SHP77 (cell line): ENCODE data around the gene PITX1.

ENCODE experiments used
- DNase-seq, 2 experiments: peaks; one replicate each; lab custom pipeline; 2025; lab: John Stamatoyannopoulos, UW

The PITX1 gene

DNA sequence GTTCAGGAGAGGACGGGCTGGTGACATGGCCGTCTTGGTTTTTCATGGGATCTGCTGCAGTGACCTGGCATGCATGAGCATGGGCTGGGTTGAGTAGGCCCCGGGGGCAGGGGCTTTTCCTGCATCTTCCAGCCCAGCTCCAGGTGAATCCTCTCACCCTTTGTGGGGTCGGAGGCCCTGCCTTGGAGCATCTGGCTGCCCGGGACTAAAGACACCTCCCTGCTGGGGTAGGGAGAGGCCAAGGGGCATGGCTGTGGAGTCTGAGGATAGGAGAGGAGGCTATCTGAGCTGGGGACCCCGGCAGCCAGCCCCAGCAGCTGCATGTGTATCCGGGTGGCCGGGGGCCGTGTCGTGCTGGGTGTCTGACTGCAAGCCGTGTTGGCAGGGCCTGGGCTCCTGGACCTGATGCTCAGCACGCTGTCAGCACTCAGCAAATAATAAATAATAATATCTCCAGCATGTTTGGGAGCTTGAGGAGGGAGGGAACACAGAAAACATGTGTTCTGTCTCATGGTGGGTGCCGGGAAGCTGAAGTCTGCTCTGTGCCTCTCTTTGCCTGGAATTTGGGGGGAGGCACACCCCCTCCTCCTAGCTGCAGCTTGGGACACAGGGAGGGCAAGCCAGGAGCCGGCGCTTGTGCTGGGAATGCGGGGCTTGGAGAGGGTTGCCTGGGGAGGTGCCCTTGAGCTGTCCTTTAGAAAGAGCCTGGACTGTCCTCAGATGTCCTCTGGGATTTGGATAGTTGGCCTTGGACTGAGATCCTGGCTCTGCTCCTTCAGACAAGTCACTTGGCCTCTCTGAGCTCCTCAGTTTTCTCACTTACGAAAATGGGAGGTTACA, 28.4 kb upstream of the PITX1 start:
- DNase-seq, result no peak

DNA sequence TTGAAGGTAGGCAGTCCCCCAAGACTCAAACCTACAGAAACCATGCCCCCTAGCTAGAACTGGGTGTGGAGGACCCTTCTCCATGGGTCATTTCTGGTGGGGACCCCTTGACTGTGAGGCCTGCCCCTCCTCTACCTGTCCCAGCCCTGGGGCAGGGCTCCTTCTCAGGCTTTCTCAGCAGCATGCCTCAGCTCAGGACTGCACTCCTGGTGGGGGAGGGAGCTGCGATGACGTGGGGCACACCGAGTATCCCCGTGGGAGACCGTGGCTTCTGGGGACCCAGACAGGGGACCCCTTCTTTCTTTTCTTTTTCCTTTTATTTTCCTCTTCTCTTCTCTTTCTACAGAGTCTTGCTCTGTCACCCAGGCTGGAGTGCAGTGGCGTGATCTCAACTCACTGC, 27.0 kb upstream of the PITX1 start:
- no peak for DNase-seq

DNA sequence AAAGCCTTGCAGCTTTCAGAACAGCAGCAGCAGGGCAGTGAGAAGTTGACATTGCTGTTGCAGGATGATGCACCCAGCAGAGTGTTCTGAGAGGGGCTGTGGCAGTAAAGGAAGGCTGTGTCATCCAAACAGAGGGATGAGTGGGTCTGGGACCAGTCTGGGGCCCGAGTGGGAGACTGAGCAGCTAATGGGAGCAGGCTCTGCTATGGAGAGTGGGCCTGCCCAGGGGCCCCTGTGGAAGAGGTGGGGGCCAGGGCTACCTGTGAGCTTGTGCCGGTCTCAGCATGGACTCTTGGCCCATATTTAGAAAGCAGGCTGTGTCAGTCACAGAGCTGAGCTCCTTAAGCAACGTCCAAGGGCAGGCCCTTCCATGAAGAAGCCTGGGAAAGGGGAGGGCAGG, 26.0 kb upstream of the PITX1 start:
- DNase-seq, result no peak

DNA sequence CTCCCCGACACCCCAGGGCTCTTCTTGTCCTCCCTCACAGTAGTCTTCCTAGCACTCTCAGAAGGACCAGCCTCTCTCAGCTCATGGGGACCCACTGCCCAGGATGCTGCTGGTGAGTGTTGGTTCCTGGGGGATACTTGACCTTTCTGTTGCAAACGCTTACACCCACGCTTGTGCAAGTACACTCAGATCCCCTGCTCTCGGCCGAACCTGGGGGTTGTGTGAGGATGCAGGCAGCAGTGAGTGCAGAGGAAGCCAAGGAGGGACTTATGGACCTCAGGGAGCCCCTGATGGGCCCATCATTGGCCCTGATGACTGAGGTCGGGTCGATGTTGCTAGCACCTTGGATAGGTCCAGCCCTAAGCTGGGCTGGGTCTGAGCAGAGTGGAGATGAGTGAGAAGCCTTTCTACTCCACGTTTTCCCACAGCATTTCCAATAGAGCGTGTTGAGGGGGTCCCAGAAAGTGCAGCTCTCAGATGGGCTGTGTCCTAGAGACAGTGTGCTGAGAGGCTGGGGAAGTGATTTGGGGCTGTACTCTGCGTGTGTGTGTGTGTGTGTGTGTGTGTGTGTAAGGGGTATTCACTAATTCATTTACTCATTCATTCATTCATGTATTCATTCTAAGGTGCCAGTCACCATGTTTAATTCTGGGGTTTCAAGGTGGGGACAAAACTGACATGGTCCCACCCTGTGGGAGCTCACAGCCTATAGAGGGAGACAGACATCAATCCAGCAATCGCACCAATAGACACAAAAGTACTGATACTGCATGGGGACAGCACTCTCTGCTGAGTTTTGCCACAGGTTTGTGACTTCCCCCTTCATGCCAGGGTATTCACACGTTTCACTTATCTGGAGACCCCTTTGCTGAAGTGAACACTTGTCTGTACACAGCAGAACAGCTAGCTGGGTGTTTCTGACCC, 25.2 kb upstream of the PITX1 start:
- no peak for DNase-seq

DNA sequence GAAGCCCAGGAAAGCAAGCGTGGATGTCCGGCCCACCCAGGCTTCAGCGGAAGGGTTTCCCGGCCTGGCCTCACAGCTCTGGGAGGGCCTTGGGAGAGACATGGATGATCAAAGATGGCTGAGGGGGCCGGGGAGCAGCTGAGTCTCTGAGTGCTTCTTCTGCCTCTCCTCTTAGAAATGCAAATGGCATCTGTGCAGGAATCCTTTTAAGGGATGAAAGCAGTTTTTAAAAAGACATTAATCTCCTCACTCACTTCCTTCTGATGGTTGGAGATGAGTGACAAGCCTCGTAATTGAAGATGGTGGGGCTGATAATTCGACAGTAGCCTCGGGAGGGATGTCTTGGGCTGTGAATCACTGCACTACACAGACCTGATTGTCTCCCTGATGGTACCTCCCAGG, 24.3 kb upstream of the PITX1 start:
- no peak for DNase-seq

DNA sequence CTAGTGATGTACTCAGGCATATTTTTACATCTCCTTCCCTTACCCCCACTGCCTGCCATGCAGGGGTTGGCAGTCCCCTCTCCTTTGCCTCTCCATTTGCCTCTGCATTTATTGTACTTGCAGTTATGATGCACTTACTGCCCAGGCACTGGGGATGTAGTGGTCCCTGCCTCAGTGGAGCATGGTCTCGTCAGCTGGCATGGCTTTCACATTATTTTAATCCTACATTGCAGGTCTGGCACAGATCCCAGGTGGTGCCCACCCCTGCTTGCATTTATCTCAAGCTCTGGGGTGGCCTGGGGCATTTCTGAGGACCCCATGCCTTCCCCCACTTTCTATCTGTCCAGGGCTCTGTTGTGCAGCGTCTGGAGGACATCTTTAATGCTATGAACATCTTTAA, 23.2 kb upstream of the PITX1 start:
- no peak for DNase-seq

DNA sequence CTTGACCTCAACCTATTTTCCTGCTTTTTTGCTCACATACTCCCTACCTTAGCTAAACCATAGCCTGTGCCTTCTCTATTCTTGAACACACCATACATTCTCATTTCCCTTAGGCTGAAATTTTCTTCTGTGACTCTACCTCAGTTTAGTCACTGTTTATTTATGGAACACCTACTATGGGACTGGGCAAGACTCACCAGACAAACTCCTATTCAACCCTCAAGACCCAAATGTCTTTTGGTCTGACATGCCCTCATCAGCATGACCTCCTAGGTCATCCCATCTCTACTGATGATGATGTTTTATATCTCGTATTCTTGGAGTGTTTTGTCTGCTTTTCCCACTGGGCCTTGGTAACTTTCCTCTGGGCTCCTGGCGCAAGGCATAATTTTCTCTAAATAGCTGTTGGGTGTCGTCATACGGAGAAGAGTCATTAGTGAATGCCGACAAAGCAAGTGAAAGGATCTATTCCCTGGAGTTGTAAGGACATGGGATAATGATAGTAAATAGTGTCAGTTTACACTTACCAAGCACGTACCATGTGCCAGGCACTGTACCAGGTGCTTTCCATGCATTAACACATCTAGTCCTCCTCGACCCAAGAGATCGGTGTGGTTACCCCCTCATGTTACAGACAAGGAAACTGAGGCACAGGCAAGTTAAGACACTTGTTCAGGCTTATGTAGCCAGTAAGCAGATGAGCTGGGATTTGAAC, 22.4 kb upstream of the PITX1 start:
- no peak for DNase-seq

DNA sequence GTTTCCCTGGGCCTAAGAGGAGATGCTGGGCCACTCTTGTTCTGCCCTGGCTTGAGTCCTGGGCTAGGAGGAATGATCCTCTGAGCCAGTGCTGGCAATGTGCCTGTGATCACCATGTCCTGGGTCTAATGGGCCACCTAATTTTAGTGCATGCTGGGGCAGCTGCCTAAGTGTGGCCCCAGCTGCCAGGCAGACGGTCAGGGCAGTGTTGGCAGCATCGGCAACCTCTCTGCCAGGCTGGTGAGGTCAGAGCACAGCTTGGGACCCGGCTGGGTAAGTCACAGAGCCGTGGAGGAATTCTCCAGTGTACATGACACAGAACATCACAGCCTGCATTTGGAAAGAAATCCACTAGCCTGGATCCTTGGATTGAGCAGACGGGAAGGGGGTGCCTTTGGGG, 21.4 kb upstream of the PITX1 start:
- DNase-seq, result peak in 1 of 2 experiments; percentile 41

DNA sequence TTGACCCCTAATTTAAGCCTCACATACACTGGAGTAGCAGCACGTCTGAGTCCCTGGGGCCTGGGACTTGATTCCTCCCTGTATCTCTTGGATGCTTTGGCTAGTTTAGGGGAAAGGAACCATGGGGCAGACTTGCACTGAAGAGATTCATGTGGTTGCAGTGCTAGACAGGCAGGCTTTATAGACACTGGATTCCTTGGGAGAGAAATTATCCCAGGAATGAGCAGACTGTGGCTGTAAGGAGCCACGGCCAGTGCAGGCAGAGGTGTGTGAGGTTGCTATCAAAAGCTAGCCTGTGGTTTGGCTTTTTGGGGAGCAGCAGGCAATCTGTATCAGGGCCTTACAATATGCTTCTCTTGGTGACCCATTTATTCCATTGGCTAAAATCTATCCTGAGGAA, 20.5 kb upstream of the PITX1 start:
- no peak for DNase-seq

DNA sequence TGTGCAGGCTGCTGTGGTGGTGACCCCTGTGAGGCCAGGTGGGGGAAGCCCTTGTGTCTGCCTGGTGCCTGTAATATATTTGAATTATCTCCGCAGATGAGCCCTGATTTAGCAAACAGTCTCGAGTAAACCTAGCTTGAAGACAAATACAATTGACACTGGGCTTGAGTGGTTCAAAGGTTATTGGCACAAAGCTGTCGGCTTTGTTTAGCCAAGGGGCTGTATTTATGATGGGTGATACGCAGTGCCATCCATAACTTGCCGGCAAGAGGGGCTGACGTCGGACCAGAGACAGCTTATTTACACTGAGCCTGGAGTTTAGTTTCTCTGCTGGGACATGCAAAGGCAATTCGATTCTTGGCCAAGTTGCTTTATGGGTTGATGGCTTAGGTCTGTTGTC, 20.0 kb upstream of the PITX1 start:
- DNase-seq, result peak; percentile 62 to 72

DNA sequence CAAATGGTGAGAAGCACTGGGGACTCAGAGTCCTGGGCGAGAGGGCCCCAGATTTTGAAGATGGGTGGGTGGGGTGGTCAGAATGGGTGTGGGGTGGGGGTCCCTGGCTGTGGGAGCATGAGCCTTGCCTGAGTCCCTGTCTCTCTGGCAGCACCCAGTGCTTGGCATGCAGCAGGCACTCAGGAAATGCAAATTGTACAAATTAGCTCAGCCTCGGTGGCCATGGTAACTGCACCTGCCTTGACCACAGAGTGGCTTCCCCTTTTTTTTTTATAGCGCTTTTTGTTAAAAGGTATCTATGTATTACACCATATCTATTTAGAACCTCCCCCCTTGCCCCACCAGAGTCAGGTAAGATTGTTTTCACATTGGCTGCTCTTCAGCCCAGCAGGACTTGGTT, 19.2 kb upstream of the PITX1 start:
- peak in 1 of 2 experiments; percentile 40 for DNase-seq

DNA sequence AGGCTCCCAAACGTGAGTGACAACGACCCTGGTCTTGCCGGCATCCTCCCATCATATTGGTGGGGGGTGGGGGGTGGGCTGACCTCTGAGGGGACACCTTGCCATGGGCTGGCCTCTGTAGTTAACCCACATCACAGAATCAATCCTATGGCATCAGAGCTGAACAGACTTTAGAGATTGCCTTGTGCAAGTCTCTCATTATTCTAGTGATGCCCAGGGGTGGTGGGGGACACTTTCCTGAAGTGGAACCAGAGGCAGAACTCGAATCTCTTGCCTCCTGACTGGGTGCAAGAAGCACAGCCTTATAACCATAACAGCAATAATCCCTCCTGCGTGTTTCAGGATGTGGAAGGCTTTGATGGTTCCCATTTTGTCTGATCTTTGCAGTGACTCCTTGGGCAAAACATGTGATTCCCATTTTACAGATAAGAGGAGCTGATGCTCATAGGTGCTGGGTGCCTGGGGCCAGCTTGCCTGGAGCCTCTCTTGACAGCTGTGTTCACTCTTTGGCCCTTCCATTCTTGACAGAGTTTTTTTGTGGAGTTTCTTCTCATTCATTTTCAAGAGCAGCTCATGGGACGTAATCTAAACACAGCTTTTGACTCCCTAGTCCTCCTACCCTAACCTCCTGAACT, 18.6 kb upstream of the PITX1 start:
- no peak for DNase-seq

DNA sequence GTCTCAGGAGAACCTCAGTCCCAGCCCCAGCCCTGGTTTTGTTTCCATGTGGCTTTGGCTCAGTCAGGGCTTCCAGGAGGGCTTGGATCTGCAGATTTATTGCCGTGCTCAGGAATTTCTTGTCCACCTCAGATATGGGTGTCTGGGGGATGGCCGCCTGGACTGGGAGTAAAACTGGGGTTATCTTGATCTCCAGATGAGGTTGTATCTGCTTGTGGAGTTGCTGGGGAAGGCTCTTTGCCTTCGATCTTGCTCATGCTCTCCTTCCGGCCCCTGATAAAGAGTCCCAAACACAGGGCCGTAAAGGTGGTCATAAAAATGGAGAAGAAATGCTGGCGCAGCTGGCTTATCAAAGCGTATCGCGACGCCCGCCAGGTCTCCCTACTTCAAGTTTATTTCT, 17.8 kb upstream of the PITX1 start:
- DNase-seq, result no peak

DNA sequence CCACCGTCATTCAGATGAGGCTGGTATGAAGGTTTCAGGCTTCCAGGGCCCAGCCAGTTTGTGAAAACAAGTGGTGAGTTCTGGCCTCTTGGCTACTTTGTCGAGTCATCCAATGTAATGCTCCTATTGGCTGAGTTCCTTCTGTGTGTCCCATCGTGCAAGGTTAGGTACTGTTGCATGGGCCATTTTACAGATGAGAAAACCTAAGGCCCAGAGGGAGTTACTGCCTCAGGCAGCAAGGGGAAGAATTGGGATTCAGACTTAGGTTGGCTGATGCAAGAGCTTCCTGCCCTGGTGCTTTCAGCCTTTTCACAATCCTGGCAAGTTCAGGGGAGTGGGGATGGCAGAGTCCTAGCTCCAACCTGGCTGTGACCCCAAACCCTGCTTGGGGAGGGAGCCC, 17.4 kb upstream of the PITX1 start:
- no peak for DNase-seq

DNA sequence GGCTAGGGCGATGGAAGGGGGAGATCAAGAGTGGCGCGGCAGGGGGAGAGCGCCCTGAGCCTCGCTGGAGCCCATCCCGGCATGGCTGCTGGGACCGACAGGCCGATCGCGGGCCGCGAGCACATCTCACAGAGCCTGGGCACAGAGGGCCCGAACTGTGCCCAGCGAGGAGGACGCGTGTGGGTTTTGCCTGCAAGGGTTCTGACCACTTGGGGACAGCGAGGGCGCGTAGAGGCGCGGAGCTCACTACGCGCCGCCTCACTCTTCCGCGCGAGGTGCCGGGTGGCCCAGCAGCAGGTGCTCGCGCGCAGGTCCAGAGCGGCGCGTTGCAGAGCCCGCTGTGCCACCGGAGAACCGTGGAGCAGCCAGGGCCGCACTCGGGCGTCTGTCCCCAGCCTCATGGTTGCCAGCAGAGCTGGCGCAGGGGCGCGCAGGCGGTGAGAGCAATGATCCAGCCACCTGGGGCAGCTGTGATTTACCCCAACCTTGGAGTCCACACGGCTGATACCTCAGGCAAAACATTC, 16.3 kb upstream of the PITX1 start:
- no peak for DNase-seq

DNA sequence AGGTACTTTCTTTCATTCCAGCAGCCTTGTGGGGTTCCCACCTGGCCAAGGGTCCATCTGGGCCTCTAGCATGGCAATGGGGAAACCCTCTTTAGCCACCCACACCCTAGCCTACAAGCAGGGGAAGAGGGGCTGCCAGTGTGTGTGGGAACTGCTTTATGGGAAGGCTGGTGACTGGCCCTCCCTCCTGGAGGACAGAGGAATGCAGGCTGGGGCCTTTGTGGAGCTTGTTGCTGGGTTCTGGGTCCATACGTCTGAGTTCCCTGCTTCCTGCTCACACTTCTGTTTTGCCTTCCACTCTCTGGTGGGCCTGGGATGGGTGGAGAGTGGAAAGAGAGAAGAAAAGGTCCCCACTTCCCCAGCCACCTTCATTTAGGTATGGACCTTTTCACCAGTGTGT, 14.9 kb upstream of the PITX1 start:
- DNase-seq, result no peak

DNA sequence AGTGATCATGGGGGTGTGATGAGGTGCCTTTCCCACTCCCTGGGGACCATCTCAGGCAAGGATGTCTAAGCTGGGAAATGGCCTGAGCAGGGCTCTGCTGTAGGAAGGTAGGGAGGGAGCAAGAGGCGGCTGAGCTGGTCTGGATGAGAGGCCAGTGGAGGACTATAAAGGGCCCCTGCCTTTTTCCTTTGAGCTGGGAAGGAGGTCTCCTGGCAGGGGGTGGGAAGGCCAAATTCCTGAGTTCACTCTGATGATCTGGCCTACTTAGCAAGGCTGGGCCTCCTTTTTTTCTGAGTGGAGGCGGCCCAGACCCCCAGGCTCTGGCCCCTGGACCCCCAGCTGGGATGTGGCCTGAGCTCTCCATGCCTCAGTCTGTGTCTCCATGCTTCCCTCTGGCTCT, 14.3 kb upstream of the PITX1 start:
- no peak for DNase-seq

DNA sequence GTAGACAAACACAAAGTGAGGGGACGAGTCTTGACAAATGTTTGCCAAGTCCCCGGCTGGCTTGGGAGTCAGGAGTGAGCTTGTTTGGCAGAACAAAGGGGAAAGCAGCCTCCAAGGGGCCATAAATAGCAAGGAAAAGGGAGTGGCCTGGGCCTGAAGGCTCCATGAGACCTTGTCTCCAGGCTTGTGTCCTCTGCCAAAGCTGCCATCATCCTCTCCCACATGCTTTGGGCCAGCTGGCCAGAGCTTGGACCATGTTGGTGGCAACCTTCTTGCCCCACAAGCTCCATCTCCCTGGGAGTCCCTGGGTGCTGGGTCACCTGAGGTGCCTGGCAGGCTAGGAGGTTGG, 13.3 kb upstream of the PITX1 start:
- DNase-seq, result no peak

DNA sequence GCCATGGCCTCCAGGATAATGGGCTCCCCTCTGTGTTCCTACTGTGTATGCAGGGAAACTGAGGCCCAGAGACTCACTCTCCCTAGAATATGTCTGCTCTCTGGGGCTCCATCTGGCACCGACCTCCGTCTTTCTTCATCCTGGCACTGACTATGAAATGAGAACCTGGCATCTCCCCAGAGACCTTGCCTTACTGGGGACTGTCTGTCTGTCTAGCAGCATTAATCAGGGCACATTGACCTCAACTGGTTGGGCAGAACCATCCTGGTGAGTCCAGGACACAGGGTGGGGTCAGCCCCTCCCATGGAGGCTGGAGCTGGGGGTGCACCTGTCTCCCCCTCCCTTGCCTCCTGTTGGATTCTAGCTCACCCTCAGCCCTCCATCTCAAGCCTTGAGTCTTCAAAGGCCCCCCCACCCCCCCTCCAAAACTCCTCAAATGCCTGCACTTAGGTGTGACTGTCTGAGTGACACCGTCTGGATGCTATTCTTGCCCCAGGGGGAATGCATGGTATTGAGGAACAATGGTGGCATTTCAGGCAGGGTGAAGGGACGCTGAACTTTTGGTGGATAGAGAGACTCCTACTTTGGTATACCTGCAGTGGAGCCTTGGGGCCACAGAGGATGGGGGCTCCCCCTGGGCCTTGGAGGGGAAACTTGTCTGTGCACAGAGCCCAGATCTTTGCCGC, 12.8 kb upstream of the PITX1 start:
- DNase-seq, result no peak

DNA sequence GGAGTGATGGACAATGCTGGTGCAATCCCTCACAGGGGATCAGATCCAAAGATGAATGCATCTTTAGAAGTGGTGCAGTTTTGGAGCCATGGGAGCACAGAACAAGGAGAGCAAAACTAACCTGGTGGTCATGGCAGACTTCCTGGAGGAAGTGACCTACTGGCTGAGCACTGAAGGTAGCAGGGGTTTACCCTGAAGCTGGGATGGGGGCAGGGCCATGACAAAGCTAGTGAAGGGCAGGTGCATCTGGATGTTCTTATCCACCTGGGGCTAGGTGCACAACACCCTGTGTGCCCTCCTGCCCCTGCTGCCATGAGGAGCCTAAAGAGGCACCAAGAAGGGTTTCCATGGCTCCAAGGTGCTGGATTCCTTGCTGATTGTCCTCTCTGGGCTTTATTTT, 11.5 kb upstream of the PITX1 start:
- DNase-seq, result no peak

DNA sequence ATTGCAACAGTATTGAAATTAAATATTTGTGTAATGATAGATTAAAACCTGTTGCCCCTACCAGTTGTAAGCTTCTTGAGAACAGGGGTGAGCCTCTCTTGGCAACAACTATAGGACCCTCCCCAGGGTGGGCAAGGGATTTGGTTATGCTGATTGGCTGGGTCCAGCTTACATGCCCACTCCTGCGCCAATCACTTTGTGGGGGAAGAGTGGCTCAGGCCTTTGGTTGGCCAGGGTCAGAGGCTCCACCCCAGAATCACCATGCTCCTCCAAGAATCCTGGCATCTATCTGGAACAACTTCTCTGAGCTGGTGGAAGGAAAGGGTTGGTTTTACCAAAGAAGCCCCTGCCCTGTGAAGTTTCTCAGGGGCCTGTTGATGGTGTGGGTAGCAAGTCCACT, 8.6 kb upstream of the PITX1 start:
- no peak for DNase-seq
